HG03378 (cell line): ENCODE results near the gene PPP1R9B.
A peak's percentile ranks its signal among the peaks of the same experiment; 100 is the strongest.

Experiments
- ATAC-seq: cut with Tn5 transposase; IDR thresholded peaks from one replicate; pipeline ENCODE4 v1.9.1; 2021; ENCODE audit warnings: mild to moderate bottlenecking, moderate library complexity; ENCODE audit not compliant: unreplicated experiment

PPP1R9B gene

GRCh38 chr17:50175035-50175807, 24.7 kb upstream of the PPP1R9B start:
- ATAC-seq, result no peak

DNA sequence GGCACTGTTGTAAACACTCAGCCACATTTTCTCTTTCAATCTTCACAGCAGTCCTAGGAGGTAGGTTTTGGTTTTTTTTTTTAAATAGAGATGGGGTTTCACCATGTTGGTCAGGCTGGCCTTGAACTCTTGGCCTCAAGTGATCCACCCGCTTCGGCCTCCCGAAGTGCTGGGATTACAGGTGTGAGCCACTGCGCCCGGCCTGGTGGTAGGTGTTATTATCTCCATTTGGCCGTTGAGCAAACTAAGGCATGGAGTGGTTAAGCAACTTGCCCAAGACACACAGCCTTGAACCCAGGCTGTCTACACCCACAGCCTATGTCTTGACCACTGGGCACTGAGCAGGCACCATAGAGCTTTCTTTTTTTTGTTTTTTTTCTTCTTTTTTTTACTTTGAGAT, 24.0 kb upstream of the PPP1R9B start:
- ATAC-seq, result no peak

DNA sequence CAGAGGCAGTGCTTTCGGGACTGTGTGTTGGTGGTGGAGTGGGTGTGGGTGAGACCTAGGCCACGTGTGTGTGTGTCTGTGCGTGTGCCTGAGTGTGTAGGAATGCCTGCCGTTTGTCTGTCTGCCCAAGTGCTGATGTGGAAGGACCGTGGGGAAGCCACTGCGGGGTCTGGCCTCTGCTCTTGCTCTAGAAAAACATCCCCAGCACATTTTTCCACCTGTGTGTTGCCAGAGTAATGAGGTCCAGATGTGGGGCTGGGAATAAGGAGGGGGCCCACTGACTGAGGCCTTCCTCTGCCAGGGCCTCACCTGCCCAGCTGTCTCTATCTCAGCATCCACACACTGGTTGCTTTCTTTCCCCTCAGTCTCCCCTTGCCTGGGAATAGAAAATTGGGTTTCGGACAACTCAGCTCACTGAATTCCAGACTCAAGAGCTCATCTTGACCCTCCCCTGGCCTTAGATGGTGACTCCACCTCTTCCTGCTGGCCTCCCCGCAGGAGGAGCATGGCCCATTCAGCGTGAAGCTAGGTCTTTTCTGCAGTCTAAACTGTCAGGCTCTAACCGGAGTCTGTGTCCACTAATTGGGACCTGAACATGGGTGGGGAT, 23.0 kb upstream of the PPP1R9B start:
- no peak for ATAC-seq

DNA sequence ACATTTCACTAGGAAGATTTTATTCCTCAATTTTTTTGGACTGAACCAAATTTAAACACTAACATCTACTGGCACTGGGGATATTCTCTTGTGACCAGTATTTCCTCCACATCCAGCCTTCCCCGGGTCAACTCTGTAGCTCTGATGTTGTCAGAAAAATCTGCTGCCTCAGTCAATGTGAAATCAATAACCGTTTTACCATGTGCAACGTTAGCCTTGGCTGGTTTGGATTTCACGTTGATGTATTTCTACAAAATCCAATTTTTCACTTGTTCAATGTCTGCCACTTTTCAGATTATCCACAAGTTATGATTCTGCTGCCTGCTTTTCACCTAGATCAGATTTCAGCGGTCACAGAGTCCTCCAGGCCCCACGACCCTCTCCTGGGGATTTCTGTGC, 22.5 kb upstream of the PPP1R9B start:
- ATAC-seq, result no peak

DNA sequence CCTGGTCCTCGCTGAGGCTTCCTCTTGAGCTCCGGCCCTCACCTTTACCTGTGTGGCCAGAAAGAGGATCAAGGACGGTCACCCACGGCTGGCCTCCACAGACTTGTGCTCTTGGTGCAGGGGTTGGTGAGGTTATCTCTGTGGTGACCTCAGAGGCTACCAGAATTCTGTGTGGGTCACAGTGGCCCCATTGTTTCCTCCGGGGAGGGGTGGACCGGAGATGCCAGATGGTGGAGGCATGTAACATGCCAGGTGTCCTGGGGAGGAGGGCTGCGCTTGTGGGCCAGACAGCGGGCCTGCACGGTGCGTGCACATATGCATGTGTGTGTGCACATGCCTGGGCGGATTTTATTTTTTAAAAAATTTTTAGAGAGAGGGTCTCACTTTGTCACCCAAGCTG, 21.7 kb upstream of the PPP1R9B start:
- ATAC-seq, result no peak

GRCh38 chr17:50171371-50172071, 21.0 kb upstream of the PPP1R9B start:
- ATAC-seq, result no peak

DNA sequence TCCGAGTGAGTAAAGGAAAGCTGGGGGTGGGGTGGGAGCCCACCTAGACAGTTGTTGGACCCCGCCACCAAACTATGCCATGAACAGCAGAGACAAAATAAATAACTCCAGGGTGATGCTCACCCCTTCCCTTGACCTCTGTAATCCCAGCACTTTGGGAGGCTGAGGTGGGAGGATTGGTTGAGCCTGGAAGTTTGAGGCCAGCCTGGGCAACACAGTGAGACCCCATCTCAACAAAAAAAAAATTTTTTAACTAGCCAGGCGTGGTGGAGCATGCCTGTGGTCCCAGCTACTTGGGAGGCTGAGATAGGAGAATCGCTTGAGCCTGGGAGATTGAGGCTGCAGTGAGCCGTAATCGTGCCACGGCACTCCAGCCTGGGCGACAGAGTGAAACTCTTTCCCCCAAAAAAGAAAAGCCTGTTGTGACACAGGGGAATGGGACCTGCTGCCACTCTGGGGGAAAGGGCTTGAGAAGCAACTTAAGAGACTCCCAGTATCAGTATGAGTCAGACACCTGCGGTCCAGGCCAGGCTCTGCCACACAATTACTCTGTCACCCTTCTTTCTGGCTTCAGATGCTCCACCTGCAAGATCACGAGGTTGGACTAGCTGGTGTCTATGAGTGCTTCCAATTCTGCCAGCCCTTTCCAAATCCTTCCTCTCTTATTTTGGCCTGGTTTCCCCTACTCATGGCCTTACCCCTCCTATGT, 20.3 kb upstream of the PPP1R9B start:
- ATAC-seq, result peak; percentile 60

GRCh38 chr17:50169881-50170459, 19.5 kb upstream of the PPP1R9B start:
- no peak for ATAC-seq

DNA sequence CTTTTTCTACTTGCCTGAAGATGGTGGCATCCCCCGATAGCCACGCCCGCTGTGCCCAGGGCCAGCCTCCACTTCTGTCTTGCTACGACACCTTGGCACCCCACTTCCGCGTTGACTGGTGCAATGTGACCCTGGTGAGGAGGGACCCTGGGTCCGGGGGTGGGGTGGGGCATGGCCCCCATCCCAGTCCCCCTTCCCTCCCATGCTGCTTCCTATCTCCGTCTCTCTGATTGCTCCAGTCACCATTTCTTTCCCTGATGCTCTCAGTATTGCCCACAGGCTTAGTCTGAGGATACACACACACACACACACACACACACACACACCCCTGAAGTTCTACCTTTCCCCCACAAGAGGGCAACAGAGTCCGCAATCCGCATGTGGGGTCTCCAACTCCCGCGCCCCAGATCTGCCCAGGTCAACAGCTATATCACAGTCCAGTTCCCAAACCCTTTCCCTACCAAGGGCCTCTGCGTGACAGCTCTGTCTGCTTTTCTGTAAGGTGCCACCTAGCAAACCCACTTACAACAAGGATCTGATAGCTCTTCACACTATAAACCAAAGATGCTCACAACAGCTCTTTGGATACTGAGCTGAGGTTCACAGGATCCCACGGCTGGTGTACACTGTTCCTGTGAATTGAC, 18.8 kb upstream of the PPP1R9B start:
- ATAC-seq, result no peak

GRCh38 chr17:50168319-50168718, 17.8 kb upstream of the PPP1R9B start:
- no peak for ATAC-seq

DNA sequence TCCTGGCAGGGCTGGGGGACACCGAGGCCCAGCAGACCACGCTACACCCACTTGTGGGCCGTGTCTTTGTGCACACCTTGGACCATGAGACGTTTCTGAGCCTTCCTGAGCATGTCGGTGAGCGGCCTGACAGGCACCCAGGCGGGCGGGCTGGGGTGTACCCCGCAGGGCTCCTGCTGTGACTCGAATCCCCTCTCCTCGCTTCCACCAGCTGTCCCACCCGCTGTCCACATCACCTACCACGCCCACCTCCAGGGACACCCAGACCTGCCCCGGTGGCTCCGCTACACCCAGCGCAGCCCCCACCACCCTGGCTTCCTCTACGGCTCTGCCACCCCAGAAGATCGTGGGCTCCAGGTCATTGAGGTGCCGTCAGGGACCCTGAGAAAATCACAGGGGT, 16.9 kb upstream of the PPP1R9B start:
- ATAC-seq, result no peak

GRCh38 chr17:50166518-50167181, 16.2 kb upstream of the PPP1R9B start:
- ATAC-seq, result no peak

DNA sequence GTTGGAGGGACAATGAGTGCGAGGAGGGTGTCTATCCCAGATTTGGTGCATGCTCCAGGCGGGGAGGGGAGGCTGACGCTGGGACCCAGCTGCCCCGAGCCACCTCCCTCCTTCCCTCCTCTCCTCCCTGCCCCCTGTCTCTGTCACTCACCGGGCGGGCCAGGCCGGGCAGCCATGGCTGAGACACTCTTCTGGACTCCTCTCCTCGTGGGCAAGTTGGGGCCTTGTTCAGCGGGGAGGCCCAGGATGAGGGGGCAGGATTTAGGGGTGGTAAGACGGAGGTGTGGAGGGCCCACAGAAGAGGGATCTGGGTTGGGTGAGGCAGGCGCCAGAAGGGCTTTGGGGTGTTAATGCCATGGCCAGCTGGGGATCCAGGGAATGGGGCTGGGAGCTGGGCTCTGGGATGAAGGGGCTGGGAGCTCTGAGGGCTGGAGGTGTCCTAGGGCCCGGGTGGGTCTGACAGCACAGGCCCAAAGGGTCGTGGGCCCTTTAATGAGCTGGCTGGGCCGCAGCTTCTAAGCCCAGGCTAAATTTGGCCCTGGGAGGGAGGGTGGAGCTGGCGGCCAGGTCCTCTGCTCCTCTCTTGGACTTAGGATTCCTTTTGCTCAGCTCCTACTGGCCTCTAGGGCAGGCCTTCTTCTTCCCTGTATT, 15.5 kb upstream of the PPP1R9B start, which contains the start of gene SGCA:
Gene SGCA, plus strand, starts transcription at position 139 of the 651 bp plus-strand sequence. Its CDS starts 36 bp downstream, at position 175.
- ATAC-seq, result no peak

DNA sequence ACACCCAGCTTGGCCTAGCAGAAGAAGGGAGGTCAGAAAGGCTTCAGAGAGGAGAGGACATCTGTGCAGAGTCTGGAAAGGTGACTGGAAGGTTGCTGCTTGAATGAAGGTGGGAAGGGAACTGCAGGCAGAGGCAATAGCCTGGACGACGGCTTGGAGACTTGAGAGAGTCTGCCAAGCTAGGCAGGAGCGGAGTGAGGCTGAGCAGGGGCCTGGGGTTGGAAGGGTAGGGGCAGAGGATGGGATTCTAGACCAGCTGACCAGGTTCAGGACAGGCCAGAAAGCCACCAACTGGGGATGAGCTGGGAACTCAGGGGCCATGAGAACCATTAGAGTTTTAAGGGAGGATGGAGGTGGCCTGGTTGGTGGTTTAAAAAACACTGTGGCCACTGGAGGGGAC, 15.0 kb upstream of the PPP1R9B start:
- ATAC-seq, result no peak

DNA sequence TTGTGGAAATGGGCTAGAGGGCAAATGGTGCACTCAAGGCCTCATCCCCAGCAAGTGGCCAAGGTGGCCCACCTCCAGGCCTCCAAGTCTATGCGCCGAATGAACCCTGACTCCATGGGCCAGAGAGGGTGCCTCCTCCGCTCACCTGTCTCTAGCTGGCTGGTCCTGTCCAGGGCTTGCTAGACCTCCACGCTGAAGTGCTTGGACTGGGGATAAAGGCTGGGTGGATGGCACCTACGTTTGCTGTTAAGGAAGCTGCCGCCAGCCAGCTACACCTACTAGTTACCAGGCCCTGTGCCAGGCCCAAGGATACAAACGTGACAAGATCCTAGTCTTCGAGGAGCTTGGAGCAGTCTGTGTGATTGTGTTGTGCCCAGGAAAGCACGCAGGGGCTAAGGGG, 14.6 kb upstream of the PPP1R9B start:
- ATAC-seq, result no peak

DNA sequence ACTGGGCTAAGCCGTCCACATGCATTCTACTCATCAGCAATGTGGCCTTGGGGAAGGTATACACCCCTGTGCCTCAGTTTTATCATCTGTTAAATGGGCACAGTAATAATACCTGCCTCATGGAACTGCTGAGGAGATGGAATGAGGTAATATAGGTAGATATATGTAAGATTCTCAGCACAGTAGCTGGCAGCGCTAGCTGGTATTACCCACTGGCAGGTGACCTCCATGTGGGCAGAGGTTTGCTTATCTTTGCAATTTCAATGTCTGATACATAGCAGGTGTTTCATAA, 14.2 kb upstream of the PPP1R9B start:
- no peak for ATAC-seq

DNA sequence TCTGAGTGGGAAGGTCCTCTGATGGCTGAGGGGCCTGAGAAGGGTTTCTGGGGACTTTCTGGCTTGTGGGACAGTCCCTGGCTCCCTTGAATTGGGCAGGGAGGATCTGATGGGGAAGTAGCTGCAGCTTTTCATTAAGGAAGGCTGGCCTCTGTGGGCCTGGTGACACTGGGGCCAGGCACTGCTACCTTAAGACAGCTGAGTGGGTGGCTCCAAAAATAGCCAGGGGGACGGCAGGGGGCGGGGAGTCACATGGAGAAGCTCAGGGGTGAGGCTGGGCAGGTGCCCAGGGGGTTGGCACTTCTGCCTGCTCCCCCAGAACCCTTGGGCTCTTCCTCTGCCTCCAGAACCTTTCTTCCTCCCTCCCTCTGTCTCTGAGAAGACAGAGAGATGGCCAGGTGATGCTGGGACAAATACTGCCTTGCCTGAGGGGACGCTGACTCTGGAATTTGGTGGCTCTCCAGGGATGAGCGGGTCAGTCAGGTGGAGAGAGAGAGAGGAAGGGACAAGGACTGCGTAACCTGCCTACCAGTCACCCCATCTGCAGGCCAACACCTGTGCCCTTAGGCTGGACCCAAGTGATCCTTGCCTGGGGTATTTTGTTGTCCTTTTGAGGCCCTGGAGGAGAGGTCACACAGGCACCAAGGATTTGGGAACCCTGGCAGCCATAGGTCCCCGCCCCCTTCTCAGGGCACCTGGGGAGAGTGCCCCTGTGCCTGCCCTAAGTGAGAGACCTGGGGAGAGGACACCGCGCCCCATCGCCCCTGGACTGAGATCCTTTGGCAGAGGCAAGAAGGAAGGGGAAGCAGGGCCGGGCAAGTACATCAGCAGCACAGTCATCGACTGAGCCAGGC, 13.6 kb upstream of the PPP1R9B start:
- ATAC-seq, result no peak

- ATAC-seq, result no peak
Measured at GRCh38 chr17:50162466-50163254, 12.2 kb upstream of the PPP1R9B start.
